ENCODE data around the gene OTUD3.

DNA sequence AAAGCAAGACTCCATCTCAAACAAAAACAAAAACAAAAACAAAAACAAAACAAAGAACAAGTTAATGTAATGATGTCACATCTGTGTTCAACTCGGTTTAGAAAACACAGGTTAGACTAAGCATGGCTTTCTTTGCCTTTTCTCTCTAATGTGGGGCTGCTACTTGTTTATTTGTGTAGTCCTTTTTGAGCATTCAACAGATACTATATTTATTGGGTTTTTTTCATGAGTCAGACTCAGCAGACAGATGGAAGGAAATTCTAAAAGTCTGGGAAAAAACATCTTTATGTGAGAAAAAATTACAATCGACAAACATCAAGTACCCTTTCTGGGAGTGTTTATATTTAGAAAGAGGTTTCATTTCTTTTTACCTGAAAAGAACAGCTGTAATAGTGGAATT is 22.3 kb upstream of the OTUD3 start:
- TF ChIP-seq SP1 (IDR thresholded peaks at IDR 0.05), result no peak
- no peak for TF ChIP-seq SP1 (CRISPR knock-in tag; IDR thresholded peaks at IDR 0.05)
- no peak for TF ChIP-seq PTBP1 (IDR thresholded peaks at IDR 0.05; ENCODE audit: low read depth, low read length, poor library complexity, severe bottlenecking)
- TF ChIP-seq FOXK2 (IDR thresholded peaks at IDR 0.05), result no peak
- no peak for TF ChIP-seq ZKSCAN1 (IDR thresholded peaks at IDR 0.05; ENCODE audit: low read length)
- no peak for TF ChIP-seq MAFG (CRISPR knock-in tag; IDR thresholded peaks at IDR 0.05)
